Measurements from ENCODE around the gene PRR18. TPM values are rescaled to one million over a fixed set of nuclear protein-coding genes. Genes with fewer than 3 reads are reported as not detected.

PRR18 gene
- total and polyA plus RNA-seq, 2 donors (not counting 1 experiment from before 2014, with no cell fraction given) = not detected

DNA sequence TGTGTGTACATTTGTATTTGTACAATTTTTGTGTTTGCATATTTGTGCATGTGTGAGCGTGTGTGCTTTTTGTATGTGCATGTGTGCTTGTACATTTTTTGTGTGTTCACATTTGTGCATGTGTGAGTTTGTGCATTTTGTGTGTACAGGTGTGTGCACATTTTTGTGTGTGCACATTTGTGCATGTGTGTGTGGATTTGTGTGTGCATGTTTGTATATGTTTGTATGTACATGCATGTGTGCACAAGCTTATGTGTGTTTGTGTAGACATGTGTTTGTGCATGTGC lies 28.9 kb downstream of the PRR18 start:
- Histone ChIP-seq H3K9ac (ENCODE audit: insufficient read depth, low read length) (no peak overlapping the region), H3K4me1 (ENCODE audit: control insufficient read depth, extremely low read depth, insufficient read depth, low read length) (no peaks in the 10 kb centered on the region), H3K9me3 (ENCODE audit: control insufficient read depth, insufficient read depth, low read depth, low read length) (no peaks in the 10 kb centered on the region), H3K27ac (ENCODE audit: insufficient read depth, low read length) (no peak overlapping the region), H2AFZ (ENCODE audit: low read length) (no peak overlapping the region), H3K27me3 (ENCODE audit: control insufficient read depth, insufficient read depth, low read length) (no peaks in the 10 kb centered on the region), H4K20me1 (ENCODE audit: control insufficient read depth, extremely low read depth, insufficient read depth, low read length) (no peaks in the 10 kb centered on the region), H3K79me2 (ENCODE audit: control insufficient read depth, insufficient read depth, low read length) (no peaks in the 10 kb centered on the region), H3K4me2 (ENCODE audit: extremely low read depth, insufficient read depth, low read length) (no peak overlapping the region), H3K36me3 (ENCODE audit: control insufficient read depth, insufficient read depth, low read length) (no peaks in the 10 kb centered on the region), H3K4me3 (replicated peaks in 1 of 4; ENCODE audit: control extremely low read depth in 1 of 4, insufficient read depth in 1 of 4, low read depth in 3 of 4, low read length in 4 of 4) (no peak overlapping the region)
- TF ChIP-seq, protein P1, sequence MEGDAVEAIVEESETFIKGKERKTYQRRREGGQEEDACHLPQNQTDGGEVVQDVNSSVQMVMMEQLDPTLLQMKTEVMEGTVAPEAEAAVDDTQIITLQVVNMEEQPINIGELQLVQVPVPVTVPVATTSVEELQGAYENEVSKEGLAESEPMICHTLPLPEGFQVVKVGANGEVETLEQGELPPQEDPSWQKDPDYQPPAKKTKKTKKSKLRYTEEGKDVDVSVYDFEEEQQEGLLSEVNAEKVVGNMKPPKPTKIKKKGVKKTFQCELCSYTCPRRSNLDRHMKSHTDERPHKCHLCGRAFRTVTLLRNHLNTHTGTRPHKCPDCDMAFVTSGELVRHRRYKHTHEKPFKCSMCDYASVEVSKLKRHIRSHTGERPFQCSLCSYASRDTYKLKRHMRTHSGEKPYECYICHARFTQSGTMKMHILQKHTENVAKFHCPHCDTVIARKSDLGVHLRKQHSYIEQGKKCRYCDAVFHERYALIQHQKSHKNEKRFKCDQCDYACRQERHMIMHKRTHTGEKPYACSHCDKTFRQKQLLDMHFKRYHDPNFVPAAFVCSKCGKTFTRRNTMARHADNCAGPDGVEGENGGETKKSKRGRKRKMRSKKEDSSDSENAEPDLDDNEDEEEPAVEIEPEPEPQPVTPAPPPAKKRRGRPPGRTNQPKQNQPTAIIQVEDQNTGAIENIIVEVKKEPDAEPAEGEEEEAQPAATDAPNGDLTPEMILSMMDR (conservative IDR thresholded peaks at IDR 0.05 in 1 of 2, IDR thresholded peaks at IDR 0.05 in 1 of 2; ENCODE audit: low read depth in 1 of 2, low read length in 2 of 2) = no peak
- no peak for TF ChIP-seq EZH2 (IDR thresholded peaks at IDR 0.05; ENCODE audit: low read length, missing control alignments)
- no peak for DNase-seq (ENCODE audit: low read depth in 2 of 2)

DNA sequence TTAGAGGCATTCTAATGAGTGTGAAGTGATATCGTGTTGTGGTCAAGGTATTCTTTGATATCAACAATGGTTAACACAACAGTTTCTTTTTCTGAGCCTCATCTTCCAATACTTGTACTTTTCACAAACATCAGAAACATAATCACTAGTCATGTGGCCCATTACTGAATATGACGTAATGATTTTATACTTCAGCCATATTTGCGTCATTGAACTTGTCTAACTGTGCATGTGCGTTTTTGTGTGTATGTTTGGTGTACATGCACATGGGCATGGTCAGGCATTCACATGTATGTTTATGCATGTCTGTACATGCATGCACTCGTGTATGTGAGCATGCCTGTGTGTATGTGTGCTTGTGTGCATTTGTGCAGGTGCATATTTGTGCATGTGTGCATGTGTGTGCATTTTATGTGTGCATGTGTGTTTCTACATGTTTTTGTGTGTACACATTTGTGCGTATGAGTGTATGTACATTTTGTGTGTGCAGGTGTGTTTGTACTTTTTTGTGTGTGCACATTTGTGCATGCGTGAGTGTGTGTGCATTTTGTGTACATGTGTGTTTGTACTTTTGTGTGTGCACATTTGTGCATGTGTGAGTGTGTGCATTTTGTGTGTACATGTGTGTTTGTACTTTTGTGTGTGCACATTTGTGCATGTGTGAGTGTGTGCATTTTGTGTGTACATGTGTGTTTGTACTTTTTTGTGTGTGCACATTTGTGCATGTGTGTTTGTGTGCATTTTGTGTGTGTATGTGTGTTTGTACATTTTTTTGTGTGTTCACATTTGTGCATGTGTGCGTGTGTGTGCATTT lies 29.4 kb downstream of the PRR18 start:
- H3K4me1 ChIP-seq (ENCODE audit: control insufficient read depth, extremely low read depth, insufficient read depth, low read length) = no peaks in the 10 kb centered on the region
- H3K79me2 ChIP-seq (ENCODE audit: control insufficient read depth, insufficient read depth, low read length) = no peaks in the 10 kb centered on the region
- no peak for DNase-seq (ENCODE audit: low read depth in 2 of 2)
- H3K4me2 ChIP-seq (ENCODE audit: extremely low read depth, insufficient read depth, low read length) = no peak overlapping the region
- no peaks in the 10 kb centered on the region for H4K20me1 ChIP-seq (ENCODE audit: control insufficient read depth, extremely low read depth, insufficient read depth, low read length)
- no peak for TF ChIP-seq EZH2 (IDR thresholded peaks at IDR 0.05; ENCODE audit: low read length, missing control alignments)
- TF ChIP-seq, protein P1 (conservative IDR thresholded peaks at IDR 0.05 in 1 of 2, IDR thresholded peaks at IDR 0.05 in 1 of 2; ENCODE audit: low read depth in 1 of 2, low read length in 2 of 2) = no peak
- no peak overlapping the region for H3K9ac ChIP-seq (ENCODE audit: insufficient read depth, low read length)
- H2AFZ ChIP-seq (ENCODE audit: low read length) = no peak overlapping the region
- H3K36me3 ChIP-seq (ENCODE audit: control insufficient read depth, insufficient read depth, low read length) = no peaks in the 10 kb centered on the region
- no peak overlapping the region for H3K4me3 ChIP-seq (replicated peaks in 1 of 4; ENCODE audit: control extremely low read depth in 1 of 4, insufficient read depth in 1 of 4, low read depth in 3 of 4, low read length in 4 of 4)
- no peak overlapping the region for H3K27ac ChIP-seq (ENCODE audit: insufficient read depth, low read length)
- H3K9me3 ChIP-seq (ENCODE audit: control insufficient read depth, insufficient read depth, low read depth, low read length) = no peaks in the 10 kb centered on the region
- no peaks in the 10 kb centered on the region for H3K27me3 ChIP-seq (ENCODE audit: control insufficient read depth, insufficient read depth, low read length)

DNA sequence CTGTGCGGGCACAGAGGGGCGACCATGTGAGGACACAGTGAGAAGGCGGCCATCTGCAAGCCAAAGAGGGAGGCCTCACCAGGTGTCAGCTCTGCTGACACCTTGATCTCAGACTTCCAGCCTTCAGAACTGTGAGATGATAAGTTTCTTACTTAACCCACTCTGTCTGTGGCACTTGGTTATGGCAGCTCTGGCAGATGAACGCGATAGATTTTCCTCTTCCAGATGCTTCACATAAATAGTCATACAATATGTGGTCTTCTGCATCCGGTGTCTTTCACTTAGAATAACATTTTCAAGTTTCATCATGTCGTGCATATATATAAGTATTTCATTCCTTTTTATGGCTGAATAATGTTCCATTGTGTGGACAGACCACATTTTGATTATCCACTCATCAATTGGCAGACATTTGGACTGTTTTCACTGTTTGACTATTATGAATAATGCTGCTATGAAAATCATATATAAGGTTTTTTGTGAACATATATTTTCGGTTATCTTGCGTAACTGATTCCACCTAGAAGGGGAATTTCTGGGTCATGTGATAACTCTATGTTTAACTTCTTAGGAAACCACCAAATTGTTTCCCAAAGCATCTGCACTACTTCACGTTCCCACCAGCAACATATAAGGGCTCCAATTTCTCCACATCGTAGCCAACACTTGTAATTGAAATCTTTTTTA lies 30.2 kb downstream of the PRR18 start:
- TF ChIP-seq EZH2 (IDR thresholded peaks at IDR 0.05; ENCODE audit: low read length, missing control alignments) = no peak
- TF ChIP-seq, protein P1 (conservative IDR thresholded peaks at IDR 0.05 in 1 of 2, IDR thresholded peaks at IDR 0.05 in 1 of 2; ENCODE audit: low read depth in 1 of 2, low read length in 2 of 2) = no peak
- H3K36me3 ChIP-seq (ENCODE audit: control insufficient read depth, insufficient read depth, low read length) = no peaks in the 10 kb centered on the region
- no peak overlapping the region for H3K9ac ChIP-seq (ENCODE audit: insufficient read depth, low read length)
- H3K79me2 ChIP-seq (ENCODE audit: control insufficient read depth, insufficient read depth, low read length) = no peaks in the 10 kb centered on the region
- H3K4me3 ChIP-seq (replicated peaks in 1 of 4; ENCODE audit: control extremely low read depth in 1 of 4, insufficient read depth in 1 of 4, low read depth in 3 of 4, low read length in 4 of 4) = no peak overlapping the region
- H3K4me2 ChIP-seq (ENCODE audit: extremely low read depth, insufficient read depth, low read length) = no peak overlapping the region
- DNase-seq (ENCODE audit: low read depth in 2 of 2) = no peak
- H3K27ac ChIP-seq (ENCODE audit: insufficient read depth, low read length) = no peak overlapping the region
- H4K20me1 ChIP-seq (ENCODE audit: control insufficient read depth, extremely low read depth, insufficient read depth, low read length) = no peaks in the 10 kb centered on the region
- no peaks in the 10 kb centered on the region for H3K4me1 ChIP-seq (ENCODE audit: control insufficient read depth, extremely low read depth, insufficient read depth, low read length)
- H2AFZ ChIP-seq (ENCODE audit: low read length) = no peak overlapping the region
- H3K9me3 ChIP-seq (ENCODE audit: control insufficient read depth, insufficient read depth, low read depth, low read length) = no peaks in the 10 kb centered on the region
- no peaks in the 10 kb centered on the region for H3K27me3 ChIP-seq (ENCODE audit: control insufficient read depth, insufficient read depth, low read length)

Data from fibroblast of lung (primary cell).